GM06990 (cell line): ENCODE measurements around the gene PEX11A.

Experiments used
- DNase-seq: peaks from one replicate; pipeline ENCODE4 v3.0.0-alpha.2; 2011; ENCODE audit not compliant: insufficient read length; ENCODE audit errors: extremely low read depth
- H3K27me3 ChIP-seq: replicated peaks from 2 replicates; pipeline ENCODE4 v1.6.0; 2011; ENCODE audit warnings: low read length; ENCODE audit not compliant: control insufficient read depth, insufficient read depth
- H3K36me3 ChIP-seq: 2 replicates; pipeline ENCODE4 v1.5.1; 2011; ENCODE audit warnings: low read length; ENCODE audit not compliant: control insufficient read depth, insufficient read depth
- H3K4me3 ChIP-seq: replicated peaks from 2 replicates; pipeline ENCODE4 v1.5.1; 2011; ENCODE audit warnings: low read depth, mild to moderate bottlenecking, control low read depth, low read length
- CTCF ChIP-seq: IDR thresholded peaks from 2 replicates; pipeline ENCODE4 v1.5.1; 2011; ENCODE audit warnings: low read length, control low read depth, mild to moderate bottlenecking, inconsistent platforms; ENCODE audit not compliant: insufficient read depth, poor library complexity, severe bottlenecking

Gene PEX11A

GRCh38 chr15:89632563-89633430 is 57.8 kb downstream of the PEX11A start:
- no peak for DNase-seq
- Histone ChIP-seq H3K4me3 (no peak overlapping the region), H3K27me3 (no peaks in the 10 kb centered on the region), H3K36me3 (peaks cover 24% of the 10 kb centered on the region)
- TF ChIP-seq CTCF: no peak

- H3K36me3 ChIP-seq: peaks cover 33% of the 10 kb centered on the region
Observed at GRCh38 chr15:89631902-89632264, 58.7 kb downstream of the PEX11A start.

More at GRCh38 chr15:89631902-89632264, 58.7 kb downstream of the PEX11A start:
- DNase-seq: no peak
- TF ChIP-seq CTCF: no peak
- Histone ChIP-seq H3K27me3 (no peaks in the 10 kb centered on the region), H3K4me3 (no peak overlapping the region)
